GM08714 (cell line): Measurements from ENCODE around the gene UBR4.

Experiments
- H3K4me3 ChIP-seq: fragments of 200-500 bp; sonication (Bioruptor generic); 2 replicates; pipeline ENCODE4 v1.5.1; 2014; ENCODE audit warnings: mild to moderate bottlenecking, low read length, inconsistent platforms
- ZNF274 ChIP-seq: IDR thresholded peaks from 2 replicates; pipeline ENCODE4 v1.6.1; 2012; ENCODE audit warnings: mild to moderate bottlenecking, low read depth, low read length

The UBR4 gene

DNA sequence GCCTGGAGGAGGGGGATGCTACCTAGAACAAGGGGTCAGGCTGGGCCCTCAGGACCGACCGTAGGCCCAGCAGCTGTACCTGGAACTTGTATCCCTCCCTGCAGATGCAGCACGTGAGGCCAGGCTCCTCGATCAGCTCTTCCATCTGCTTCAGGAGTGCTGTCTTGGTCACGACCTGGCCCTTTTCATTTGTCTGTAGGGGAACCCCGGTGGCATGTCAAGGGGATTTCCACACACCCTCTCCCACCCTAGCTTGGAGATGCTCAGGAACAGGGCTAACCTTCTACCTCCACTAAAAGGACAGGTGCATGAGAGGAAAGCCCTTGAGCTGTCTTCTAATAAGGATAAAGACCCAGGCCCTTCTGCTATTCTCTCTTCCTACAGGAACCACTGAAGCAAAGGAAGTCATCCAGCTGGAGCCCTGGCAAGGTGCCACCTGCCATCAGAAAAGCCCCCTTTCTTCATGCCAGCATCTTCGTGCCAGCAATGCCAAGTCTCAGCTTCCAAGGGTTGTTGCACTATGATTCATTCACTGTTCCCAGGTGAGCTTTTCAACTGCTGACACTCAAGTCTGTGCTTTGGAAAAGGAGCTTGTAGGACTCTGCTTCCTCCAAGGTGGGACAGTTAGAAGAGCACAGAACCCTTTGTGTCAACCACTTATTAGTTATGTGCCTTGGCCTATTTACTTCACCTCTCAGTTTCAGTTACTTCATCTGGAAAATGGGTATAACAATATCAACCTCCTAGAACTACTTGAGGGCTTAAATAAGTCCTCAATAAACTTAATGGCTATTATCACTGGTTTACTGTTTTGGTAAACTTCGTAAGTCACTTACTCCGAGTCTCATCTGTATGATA is 122.1 kb downstream of the UBR4 start:
- TF ChIP-seq ZNF274: no peak

DNA sequence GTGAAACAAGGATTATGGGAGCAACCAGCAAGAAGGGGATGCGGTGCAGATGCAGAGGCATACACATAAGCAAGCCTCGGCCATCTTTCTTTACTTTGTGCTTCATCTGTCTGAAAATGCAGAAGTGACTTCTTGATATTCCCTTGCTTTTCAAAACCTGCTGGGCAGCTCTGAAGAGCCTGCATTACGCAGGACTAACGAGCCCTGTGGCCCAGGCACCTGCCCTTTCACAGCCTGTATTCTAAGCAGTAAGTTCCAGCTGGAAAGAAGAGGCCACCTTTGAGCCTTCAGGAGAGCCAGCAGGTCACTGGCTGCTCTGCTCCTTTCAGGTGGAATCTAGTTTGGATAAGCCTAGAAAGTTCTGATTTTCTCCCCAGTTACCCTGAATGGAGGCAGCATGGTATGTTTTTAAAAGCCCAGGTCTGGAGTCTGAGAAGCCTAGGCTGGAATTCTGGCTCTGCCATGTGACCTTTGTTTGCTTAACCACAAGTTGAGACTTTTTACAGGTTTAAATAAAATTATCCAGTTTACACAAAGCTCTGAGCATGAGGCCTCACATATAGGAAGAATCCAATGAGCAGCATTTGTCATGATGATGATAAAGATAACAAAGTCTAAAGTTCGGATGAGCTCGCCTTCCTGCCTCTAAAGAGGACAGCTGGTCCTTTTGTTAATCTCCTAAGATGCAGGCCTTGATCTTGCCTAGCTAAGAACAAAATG is 122.9 kb downstream of the UBR4 start:
- no peak overlapping the region for H3K4me3 ChIP-seq
- TF ChIP-seq ZNF274: no peak

More for the DNA sequence above, 122.1 kb downstream of the UBR4 start:
- H3K4me3 ChIP-seq: no peak overlapping the region

DNA sequence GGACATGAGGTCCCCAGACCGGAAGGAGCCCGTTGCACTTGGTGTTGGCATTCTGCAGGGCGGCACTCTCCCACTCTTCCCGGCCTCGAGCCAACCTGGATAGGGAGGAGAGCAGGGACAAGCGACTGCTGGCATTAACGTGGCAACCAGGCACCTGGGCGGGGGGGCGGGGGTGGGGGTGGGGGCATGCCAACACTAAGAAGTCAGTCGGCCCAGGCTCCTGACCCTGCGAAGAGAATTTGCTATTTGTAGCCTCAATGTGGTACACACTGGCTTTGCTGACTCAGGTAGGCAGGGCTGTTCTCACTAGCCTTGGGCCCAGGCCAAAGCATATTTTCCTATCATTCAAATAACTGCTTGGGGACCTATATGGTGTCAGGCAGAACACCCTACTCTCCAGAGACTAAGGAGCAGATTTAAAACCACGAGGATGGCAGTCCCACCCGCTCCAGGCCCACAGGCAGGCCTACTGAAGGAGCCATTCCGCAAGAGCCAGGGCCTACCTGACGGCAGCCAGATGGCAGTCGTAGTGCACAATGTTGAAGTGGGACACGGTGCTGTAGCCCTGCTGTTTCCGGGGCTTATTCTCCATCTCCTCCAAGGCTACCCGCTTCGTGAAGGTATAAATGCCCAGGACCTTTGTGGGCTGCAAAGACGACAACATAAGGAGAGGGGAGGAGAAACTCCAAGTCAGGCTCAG is 123.7 kb downstream of the UBR4 start:
- H3K4me3 ChIP-seq: no peak overlapping the region
- TF ChIP-seq ZNF274: no peak

DNA sequence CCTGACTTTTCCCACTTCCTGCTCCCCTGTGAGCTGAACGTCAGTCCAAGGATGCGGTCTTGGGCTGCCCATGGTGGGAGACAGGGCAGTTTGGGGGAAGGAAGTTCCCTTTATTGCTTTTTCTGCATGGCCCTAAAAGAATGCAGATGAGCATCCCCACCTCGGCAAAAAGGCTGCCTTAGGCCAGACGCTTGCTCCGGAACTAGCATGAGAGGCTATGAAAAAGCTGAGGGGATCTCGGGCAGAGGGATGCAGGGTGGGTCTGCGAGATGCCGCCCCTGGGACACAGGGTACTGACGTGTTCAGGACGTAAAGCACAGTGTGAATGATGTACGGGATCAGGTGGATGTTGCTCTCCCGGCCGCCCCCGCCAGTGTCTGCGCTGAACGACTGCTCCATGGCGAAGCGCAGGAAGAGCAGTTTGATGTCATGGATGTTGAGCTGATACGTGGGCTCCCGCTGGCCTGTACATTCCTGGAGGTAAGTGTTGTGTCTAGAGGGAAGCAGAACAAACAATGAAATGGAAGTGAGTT is 125.8 kb downstream of the UBR4 start:
- TF ChIP-seq ZNF274: no peak
- H3K4me3 ChIP-seq: no peak overlapping the region

DNA sequence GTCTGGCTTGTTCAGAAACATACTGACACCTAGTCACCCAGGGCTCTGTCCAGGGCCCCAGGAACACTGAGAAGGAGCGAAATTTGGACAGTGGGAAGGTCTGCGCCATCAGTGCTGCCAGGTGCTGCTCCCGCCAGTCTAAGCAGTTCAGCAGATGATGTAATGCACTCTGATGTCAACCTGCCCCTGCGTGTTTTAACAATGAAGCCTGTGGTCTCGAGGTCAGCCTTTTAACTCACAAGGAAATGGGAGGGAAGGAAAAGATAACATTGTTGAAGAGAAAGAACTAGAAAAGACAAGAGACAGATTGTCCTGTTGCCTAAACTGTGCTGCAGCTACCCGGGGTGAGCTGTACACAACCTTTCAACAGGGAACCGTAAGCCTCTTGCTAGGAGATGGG is 127.0 kb downstream of the UBR4 start:
- H3K4me3 ChIP-seq: no peak overlapping the region
- TF ChIP-seq ZNF274: no peak

DNA sequence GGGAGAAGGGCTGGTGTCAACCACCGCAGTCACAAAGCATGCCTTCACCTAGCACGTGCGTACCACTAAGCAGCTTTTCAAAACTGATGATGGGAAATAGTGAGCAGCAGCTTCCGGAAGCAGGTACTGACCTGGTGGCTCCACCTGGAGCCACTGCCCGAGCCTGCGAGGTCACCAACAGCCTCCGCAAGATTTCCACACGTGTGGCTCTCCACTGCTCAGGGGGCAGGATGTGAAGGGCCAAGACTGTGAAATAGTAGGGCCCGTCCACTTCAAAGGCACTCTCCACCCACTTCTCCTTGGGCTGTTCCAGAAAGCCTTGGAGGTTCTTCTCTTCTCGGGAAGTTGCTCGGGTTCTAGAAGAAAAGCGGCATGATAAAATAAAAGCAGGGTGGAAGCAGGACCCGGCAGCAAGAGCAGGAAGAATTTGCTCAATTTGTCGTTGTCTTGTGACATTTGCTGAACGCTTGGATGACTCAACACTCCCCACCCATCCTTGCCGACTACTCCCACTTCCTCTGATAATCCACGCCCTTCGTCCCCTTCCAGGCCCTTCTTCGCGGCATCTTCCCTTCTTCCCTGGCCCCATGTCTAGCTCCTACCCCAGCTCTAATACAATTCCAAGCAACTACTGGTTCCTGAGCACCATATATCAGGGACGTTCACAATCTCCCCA is 128.7 kb downstream of the UBR4 start:
- no peak overlapping the region for H3K4me3 ChIP-seq
- TF ChIP-seq ZNF274: no peak

DNA sequence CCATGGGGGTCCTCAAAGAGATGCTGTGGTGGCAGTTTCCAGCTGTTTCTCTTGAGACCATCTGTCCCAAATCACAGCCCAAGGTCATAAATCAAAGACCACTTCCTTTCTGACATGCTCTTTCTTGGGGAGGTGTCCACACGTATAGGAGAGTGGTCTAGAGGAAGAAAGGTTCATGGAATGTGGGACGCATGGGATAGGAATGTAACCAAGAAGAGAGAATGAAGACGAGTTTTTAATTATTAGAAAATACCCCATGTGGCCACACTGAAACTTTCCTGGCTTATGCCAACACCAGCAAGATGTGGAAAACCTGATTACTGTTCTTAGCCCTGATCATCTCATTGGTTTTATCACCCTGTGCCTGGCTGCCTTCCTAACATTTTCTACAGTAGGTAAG is 129.3 kb downstream of the UBR4 start:
- no peak overlapping the region for H3K4me3 ChIP-seq
- TF ChIP-seq ZNF274: no peak

DNA sequence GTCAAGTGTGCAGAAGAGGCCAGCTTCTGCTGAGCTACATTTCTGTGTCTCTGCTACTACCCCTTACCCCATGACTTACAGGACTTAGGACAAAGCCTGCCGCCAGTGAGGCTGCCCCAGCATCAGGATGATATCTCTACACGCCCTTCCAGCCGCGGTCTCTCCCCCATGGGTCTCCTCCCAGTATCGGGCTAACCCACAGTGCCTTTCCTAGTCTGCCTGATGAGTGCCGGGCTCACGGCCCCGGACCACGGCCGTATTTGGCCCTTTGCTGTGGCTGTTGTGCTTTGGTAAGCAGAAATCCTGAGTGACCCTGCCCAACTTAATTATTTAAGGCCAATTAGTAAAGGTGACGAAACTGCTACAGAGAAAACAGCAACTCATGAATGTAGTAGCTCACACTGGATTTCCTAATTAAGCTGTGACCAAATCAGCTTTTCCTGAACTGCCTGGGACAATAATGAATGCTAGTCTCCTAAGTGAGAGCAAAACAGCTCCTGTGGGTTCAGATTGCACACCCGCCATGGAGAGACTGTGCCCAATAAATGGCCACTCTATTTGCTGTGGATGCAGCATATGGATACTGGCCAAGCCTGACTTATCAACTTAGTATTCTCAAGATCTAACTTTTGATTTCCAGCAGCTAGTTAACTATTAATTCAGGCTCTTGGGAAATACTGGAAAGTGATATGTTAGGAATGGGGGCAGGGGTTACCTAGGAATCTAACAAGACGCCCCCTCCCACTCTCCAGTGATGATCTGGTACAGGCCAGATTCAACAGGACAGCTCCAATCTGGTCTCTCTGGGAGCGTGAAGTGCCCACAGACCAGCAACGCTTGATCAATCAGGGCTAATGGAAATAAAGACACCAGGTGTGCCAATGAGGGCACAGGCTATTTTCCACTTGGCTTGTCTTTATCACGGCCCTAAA is 130.3 kb downstream of the UBR4 start:
- no peak overlapping the region for H3K4me3 ChIP-seq
- no peak for TF ChIP-seq ZNF274

DNA sequence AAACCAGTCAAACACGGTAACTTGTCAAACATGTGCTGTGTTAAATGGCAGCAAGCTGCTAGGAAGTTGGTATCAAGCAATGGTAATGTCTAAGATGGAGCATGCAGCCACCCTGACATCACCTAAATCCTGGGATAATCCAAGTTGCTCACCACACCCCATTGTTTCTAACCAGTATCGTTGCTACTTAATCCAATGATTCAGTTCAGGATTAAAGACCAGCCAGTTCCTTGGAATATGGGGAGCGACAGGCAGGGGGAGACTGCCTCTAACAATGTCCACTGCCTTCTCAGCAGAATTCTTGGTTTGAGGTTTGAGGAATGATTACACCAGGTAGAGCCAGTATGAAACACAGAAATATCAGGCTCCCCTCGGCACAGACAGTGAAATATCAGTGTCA is 131.5 kb downstream of the UBR4 start:
- no peak overlapping the region for H3K4me3 ChIP-seq
- TF ChIP-seq ZNF274: no peak

DNA sequence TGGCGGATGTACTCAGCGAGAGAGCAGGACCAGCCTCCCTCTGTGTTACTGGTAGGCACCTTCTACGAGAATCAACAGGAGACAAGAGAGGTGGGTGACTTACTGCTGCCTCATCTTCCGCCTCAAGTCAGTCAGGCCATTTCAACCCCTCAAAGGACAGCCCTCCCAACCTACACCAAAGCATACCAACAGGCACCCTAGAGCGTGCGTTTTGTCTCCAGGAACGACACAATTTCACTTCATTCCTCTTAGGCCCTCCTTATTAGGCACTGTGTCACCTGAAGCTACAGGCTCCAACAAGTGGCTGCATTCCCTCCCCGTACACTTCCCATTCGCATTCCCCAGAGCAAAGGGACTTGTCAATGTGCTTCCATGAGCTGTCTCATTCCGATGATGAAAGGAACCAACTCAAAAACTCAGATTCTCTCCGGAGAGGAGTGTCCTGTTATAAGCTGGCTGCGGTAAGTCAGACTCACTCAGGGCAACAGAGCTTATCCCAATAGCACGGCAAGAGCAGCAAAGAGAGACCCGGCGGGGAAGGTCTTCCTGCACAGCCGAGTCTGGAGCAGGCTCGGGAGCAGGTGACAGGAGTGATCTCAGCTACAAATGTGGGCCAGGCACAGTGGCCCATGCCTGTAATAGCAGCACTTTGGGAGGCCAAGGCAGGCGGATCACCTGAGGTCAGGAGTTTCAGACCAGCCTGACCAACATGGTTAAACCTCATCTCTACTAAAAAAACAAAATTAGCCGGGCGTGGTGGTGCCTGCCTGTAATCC is 133.0 kb downstream of the UBR4 start:
- no peak for TF ChIP-seq ZNF274
- no peak overlapping the region for H3K4me3 ChIP-seq

DNA sequence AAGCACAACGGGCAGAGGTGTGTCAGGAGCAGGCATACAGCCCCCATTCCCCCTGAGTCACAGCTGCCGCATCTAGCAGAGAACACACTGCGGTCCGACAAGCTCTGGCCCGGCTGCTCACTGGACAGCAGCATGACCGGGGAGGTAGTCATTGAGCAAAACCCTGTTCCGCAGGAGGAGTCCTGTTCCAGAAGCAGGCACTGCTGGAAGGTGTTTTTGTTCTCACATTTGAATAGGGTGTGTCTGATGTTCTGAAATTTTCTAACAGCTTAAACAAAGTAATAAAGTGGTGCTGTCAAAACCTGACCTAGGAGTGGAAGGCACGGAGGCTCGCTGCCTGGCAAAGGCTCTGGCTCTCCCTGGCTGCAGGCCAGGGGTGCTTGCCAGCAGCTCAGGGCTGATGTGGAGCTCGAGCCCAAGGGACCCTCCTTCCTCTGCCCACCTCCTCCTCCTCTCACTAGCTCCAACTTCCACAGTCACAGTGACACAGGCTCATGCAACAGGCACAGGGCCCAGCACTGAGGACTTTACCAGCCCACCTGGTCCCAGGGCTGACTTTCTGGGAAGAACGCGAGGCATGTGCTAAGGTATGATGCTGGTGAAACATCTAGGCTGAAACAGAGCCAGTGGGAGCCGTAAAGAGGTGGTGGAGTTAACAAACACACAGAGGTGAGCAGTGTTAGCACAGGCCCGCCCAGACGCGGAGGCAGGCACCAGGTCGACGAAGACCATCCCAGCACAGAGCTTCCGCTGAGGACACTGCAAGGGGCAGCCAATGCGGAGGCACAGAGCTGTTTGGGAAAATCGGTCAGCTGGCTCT is 135.0 kb downstream of the UBR4 start:
- no peak for TF ChIP-seq ZNF274
- no peak overlapping the region for H3K4me3 ChIP-seq
